ENCODE data around the gene CD99. TPM values are rescaled to one million over a fixed set of nuclear protein-coding genes. Genes with fewer than 3 reads are reported as not detected.

The CD99 gene
- total and polyA plus RNA-seq, 2 of the 13 experiments (the other 11 are each of a cell fraction or from before 2014, with no cell fraction given), result 78.8 to 111 TPM

DNA sequence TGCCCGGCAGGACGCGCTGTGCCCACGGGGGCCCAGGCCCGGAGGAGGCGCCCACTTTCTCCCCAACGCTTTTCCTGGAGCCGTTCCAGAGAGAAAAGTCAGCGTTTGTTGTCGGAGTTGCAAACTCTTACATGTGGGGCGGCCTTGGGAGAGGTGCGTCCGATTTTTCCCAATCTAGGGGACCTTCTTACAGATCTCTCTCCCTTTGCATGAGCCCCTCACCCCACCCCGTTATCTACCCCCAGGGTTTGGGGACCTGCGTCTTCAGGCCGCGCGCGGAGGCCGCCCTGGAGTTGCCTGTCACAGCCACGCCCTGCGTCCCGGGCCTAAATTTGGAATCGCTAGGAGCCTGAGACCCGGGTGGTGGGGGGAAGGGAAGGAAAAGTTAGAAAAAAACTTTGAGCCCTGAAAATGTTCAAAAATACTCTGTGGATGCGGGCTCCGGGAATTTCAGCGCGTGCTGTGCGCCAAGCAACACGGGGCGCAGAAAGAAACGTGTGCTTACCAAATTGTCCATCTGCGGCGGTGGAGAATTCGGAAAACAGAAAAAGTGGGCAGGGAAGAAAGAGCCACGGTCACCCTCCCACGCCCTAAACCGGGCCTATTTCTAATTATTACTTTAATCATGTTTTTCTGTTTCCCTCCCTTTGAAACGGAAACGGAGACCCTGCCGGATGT is 587 bp downstream of the CD99 start (continued):
- TF ChIP-seq MEIS2 (CRISPR knock-in tag; IDR thresholded peaks at IDR 0.05) (0 out of 2 replicates have a peak, but pooled peaks have one; percentile 10), ZNF225 (CRISPR knock-in tag; IDR thresholded peaks at IDR 0.05) (0 out of 2 replicates have a peak, but pooled peaks have one; percentile 6), ZSCAN31 (CRISPR knock-in tag; IDR thresholded peaks at IDR 0.05; ENCODE audit: low read depth) (peak; percentile 28; the same call in 1 of the 2 replicates), ZNF33B (CRISPR knock-in tag; IDR thresholded peaks at IDR 0.05) (peak; percentile 54; the same call in 1 of the 2 replicates), AGO2 (optimal IDR thresholded peaks at IDR 0.05; ENCODE audit: low read depth, low read length) (peak; percentile 29), ZNF709 (CRISPR knock-in tag; IDR thresholded peaks at IDR 0.05) (0 out of 2 replicates have a peak, but pooled peaks have one; percentile 21), HOXA3 (CRISPR knock-in tag; IDR thresholded peaks at IDR 0.05) (0 out of 2 replicates have a peak, but pooled peaks have one; percentile 2), ZNF850 (CRISPR knock-in tag; conservative IDR thresholded peaks at IDR 0.05) (no peak), ZNF282 (IDR thresholded peaks at IDR 0.05; ENCODE audit: partially characterized antibody) (no peak), ZNF816 (CRISPR knock-in tag; IDR thresholded peaks at IDR 0.05; ENCODE audit: borderline replicate concordance) (0 out of 2 replicates have a peak, but pooled peaks have one; percentile 11), ZNF883 (CRISPR knock-in tag; IDR thresholded peaks at IDR 0.05; ENCODE audit: not compliant biosample characterization) (peak; percentile 12)
- TF ChIP-seq, protein P1, sequence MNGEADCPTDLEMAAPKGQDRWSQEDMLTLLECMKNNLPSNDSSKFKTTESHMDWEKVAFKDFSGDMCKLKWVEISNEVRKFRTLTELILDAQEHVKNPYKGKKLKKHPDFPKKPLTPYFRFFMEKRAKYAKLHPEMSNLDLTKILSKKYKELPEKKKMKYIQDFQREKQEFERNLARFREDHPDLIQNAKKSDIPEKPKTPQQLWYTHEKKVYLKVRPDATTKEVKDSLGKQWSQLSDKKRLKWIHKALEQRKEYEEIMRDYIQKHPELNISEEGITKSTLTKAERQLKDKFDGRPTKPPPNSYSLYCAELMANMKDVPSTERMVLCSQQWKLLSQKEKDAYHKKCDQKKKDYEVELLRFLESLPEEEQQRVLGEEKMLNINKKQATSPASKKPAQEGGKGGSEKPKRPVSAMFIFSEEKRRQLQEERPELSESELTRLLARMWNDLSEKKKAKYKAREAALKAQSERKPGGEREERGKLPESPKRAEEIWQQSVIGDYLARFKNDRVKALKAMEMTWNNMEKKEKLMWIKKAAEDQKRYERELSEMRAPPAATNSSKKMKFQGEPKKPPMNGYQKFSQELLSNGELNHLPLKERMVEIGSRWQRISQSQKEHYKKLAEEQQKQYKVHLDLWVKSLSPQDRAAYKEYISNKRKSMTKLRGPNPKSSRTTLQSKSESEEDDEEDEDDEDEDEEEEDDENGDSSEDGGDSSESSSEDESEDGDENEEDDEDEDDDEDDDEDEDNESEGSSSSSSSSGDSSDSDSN (CRISPR knock-in tag; IDR thresholded peaks at IDR 0.05), result peak; percentile 40; the same call in 1 of the 2 replicates
- TF ChIP-seq, protein P2, sequence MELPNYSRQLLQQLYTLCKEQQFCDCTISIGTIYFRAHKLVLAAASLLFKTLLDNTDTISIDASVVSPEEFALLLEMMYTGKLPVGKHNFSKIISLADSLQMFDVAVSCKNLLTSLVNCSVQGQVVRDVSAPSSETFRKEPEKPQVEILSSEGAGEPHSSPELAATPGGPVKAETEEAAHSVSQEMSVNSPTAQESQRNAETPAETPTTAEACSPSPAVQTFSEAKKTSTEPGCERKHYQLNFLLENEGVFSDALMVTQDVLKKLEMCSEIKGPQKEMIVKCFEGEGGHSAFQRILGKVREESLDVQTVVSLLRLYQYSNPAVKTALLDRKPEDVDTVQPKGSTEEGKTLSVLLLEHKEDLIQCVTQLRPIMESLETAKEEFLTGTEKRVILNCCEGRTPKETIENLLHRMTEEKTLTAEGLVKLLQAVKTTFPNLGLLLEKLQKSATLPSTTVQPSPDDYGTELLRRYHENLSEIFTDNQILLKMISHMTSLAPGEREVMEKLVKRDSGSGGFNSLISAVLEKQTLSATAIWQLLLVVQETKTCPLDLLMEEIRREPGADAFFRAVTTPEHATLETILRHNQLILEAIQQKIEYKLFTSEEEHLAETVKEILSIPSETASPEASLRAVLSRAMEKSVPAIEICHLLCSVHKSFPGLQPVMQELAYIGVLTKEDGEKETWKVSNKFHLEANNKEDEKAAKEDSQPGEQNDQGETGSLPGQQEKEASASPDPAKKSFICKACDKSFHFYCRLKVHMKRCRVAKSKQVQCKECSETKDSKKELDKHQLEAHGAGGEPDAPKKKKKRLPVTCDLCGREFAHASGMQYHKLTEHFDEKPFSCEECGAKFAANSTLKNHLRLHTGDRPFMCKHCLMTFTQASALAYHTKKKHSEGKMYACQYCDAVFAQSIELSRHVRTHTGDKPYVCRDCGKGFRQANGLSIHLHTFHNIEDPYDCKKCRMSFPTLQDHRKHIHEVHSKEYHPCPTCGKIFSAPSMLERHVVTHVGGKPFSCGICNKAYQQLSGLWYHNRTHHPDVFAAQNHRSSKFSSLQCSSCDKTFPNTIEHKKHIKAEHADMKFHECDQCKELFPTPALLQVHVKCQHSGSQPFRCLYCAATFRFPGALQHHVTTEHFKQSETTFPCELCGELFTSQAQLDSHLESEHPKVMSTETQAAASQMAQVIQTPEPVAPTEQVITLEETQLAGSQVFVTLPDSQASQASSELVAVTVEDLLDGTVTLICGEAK (IDR thresholded peaks at IDR 0.05), result no peak
- TF ChIP-seq, protein P2 (CRISPR knock-in tag; IDR thresholded peaks at IDR 0.05), result 0 out of 2 replicates have a peak, but pooled peaks have one; percentile 22
- TF ChIP-seq, protein P3, sequence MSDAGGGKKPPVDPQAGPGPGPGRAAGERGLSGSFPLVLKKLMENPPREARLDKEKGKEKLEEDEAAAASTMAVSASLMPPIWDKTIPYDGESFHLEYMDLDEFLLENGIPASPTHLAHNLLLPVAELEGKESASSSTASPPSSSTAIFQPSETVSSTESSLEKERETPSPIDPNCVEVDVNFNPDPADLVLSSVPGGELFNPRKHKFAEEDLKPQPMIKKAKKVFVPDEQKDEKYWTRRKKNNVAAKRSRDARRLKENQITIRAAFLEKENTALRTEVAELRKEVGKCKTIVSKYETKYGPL (CRISPR knock-in tag; IDR thresholded peaks at IDR 0.05), result no peak
- TF ChIP-seq, protein P4, sequence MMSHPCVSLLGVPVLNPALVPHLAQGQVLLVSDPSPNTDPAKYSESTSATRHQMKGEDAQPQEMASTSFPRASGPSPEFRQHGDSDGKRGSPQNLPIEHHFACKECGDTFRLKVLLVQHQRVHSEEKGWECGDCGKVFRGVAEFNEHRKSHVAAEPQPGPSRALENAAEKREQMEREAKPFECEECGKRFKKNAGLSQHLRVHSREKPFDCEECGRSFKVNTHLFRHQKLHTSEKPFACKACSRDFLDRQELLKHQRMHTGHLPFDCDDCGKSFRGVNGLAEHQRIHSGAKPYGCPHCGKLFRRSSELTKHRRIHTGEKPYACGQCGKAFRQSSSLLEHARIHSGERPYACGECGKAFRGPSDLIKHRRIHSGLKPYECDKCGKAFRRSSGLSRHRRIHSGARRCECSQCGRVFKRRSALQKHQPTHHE (CRISPR knock-in tag; IDR thresholded peaks at IDR 0.05; ENCODE audit: borderline replicate concordance), result no peak

All from HepG2 (cell line).